Mucosa of stomach (tissue), 1 donor: ENCODE data around the gene DTX1.
"Not testable (repeated sequence)": the region's sequence is repeated elsewhere in the genome, so short reads cannot be mapped to it uniquely, and the experiment has no call there.

Experiments used
- H3K27me3 ChIP-seq: one replicate; pipeline ENCODE4 v1.7.0; 2013; ENCODE audit warnings: mild to moderate bottlenecking, low read length; ENCODE audit not compliant: control insufficient read depth, insufficient read depth
- H3K36me3 ChIP-seq: one replicate; pipeline ENCODE4 v1.7.0; 2013; ENCODE audit warnings: low read length; ENCODE audit not compliant: control insufficient read depth, insufficient read depth
- H3K4me1 ChIP-seq: one replicate; pipeline ENCODE4 v1.7.0; 2013; ENCODE audit warnings: mild to moderate bottlenecking, low read length; ENCODE audit not compliant: control insufficient read depth, insufficient read depth
- H3K4me3 ChIP-seq: one replicate; pipeline ENCODE4 v1.7.0; 2013; ENCODE audit warnings: low read length
- H3K9ac ChIP-seq: one replicate; pipeline ENCODE4 v1.7.0; 2013; ENCODE audit warnings: mild to moderate bottlenecking, low read length, moderate library complexity
- H3K9me3 ChIP-seq: one replicate; pipeline ENCODE4 v1.7.0; 2013; ENCODE audit warnings: mild to moderate bottlenecking, low read length, moderate library complexity; ENCODE audit not compliant: control insufficient read depth
- donor health status: Pancreatic carcinoma.

Gene DTX1

GRCh38 chr12:113133036-113133435 lies 76.5 kb downstream of the DTX1 start:
- Histone ChIP-seq H3K9me3 (no peaks in the 10 kb centered on the region), H3K36me3 (no peaks in the 10 kb centered on the region), H3K4me1 (peaks cover 46% of the 10 kb centered on the region), H3K9ac (no peak overlapping the region), H3K27me3 (no peaks in the 10 kb centered on the region), H3K4me3 (no peak overlapping the region)

GRCh38 chr12:113133666-113134065 lies 77.1 kb downstream of the DTX1 start:
- Histone ChIP-seq H3K4me1 (peaks cover 53% of the 10 kb centered on the region), H3K4me3 (peak overlapping the region; percentile 66), H3K36me3 (no peaks in the 10 kb centered on the region), H3K27me3 (no peaks in the 10 kb centered on the region), H3K9ac (peak overlapping the region; percentile 79), H3K9me3 (no peaks in the 10 kb centered on the region)

GRCh38 chr12:113134071-113134470 lies 77.5 kb downstream of the DTX1 start:
- Histone ChIP-seq H3K27me3 (no peaks in the 10 kb centered on the region), H3K9me3 (no peaks in the 10 kb centered on the region), H3K36me3 (no peaks in the 10 kb centered on the region), H3K4me1 (peaks cover 56% of the 10 kb centered on the region), H3K4me3 (peak overlapping the region; percentile 66), H3K9ac (peak overlapping the region; percentile 79)

- H3K36me3 ChIP-seq: no peaks in the 10 kb centered on the region
Observed at GRCh38 chr12:113134521-113134951, 78.0 kb downstream of the DTX1 start.

GRCh38 chr12:113135178-113136127 lies 78.9 kb downstream of the DTX1 start, which contains the start of gene RASAL1:
Gene RASAL1, minus strand, starts transcription at chr12:113135761. Its CDS starts 299 bp downstream, at chr12:113135462.
- Histone ChIP-seq H3K9ac (peak within 1 kb of the TSS; percentile 79), H3K27me3 (no peaks in the 10 kb centered on the region), H3K4me3 (peak within 1 kb of the TSS; percentile 66), H3K36me3 (no peaks in the 10 kb centered on the region), H3K9me3 (no peaks in the 10 kb centered on the region), H3K4me1 (peaks cover 56% of the 10 kb centered on the region)

More at GRCh38 chr12:113134521-113134951, 78.0 kb downstream of the DTX1 start:
- Histone ChIP-seq H3K9me3 (no peaks in the 10 kb centered on the region), H3K27me3 (no peaks in the 10 kb centered on the region), H3K9ac (peak overlapping the region; percentile 79), H3K4me1 (peaks cover 56% of the 10 kb centered on the region), H3K4me3 (peak overlapping the region; percentile 66)

- Histone ChIP-seq H3K27me3 (no peaks in the 10 kb centered on the region), H3K36me3 (no peaks in the 10 kb centered on the region), H3K4me1 (peaks cover 61% of the 10 kb centered on the region), H3K9me3 (no peaks in the 10 kb centered on the region), H3K9ac (peak overlapping the region; percentile 70), H3K4me3 (peak overlapping the region; percentile 22)
Observed at GRCh38 chr12:113136128-113136989, 79.8 kb downstream of the DTX1 start.

- Histone ChIP-seq H3K36me3 (no peaks in the 10 kb centered on the region), H3K9me3 (no peaks in the 10 kb centered on the region), H3K9ac (peak overlapping the region; percentile 31), H3K4me3 (no peak overlapping the region), H3K27me3 (no peaks in the 10 kb centered on the region), H3K4me1 (peaks cover 64% of the 10 kb centered on the region)
Observed at GRCh38 chr12:113136990-113137511, 80.5 kb downstream of the DTX1 start.

- H3K9ac ChIP-seq: no peak overlapping the region
- H3K4me1 ChIP-seq: peaks cover 67% of the 10 kb centered on the region
- no peaks in the 10 kb centered on the region for H3K9me3 ChIP-seq
- no peaks in the 10 kb centered on the region for H3K36me3 ChIP-seq
- H3K27me3 ChIP-seq: no peaks in the 10 kb centered on the region
- H3K4me3 ChIP-seq: no peak overlapping the region
Observed at GRCh38 chr12:113137861-113138783, 81.6 kb downstream of the DTX1 start.

GRCh38 chr12:113138826-113139225 lies 82.3 kb downstream of the DTX1 start:
- Histone ChIP-seq H3K27me3 (no peaks in the 10 kb centered on the region), H3K9me3 (no peaks in the 10 kb centered on the region), H3K4me1 (peaks cover 62% of the 10 kb centered on the region), H3K4me3 (no peak overlapping the region), H3K36me3 (no peaks in the 10 kb centered on the region), H3K9ac (no peak overlapping the region)

- H3K4me3 ChIP-seq: no peak overlapping the region
- H3K9me3 ChIP-seq: no peaks in the 10 kb centered on the region
- no peaks in the 10 kb centered on the region for H3K27me3 ChIP-seq
- H3K9ac ChIP-seq: no peak overlapping the region
- no peaks in the 10 kb centered on the region for H3K36me3 ChIP-seq
- H3K4me1 ChIP-seq: peaks cover 60% of the 10 kb centered on the region
Observed at GRCh38 chr12:113140706-113141105, 84.2 kb downstream of the DTX1 start.

- H3K9me3 ChIP-seq, H3K4me3 ChIP-seq, H3K36me3 ChIP-seq, H3K27me3 ChIP-seq: not testable (repeated sequence)
- peak overlapping the region; percentile 36 for H3K9ac ChIP-seq
- H3K4me1 ChIP-seq: peaks cover 57% of the 10 kb centered on the region
Observed at GRCh38 chr12:113141716-113142115, 85.2 kb downstream of the DTX1 start.
